GM21529 (cell line): ENCODE measurements around the gene RSF1.

Source experiments
- ATAC-seq: cut with Tn5 transposase; IDR thresholded peaks from one replicate; pipeline ENCODE4 v1.9.1; 2021; ENCODE audit not compliant: unreplicated experiment

Gene RSF1

DNA sequence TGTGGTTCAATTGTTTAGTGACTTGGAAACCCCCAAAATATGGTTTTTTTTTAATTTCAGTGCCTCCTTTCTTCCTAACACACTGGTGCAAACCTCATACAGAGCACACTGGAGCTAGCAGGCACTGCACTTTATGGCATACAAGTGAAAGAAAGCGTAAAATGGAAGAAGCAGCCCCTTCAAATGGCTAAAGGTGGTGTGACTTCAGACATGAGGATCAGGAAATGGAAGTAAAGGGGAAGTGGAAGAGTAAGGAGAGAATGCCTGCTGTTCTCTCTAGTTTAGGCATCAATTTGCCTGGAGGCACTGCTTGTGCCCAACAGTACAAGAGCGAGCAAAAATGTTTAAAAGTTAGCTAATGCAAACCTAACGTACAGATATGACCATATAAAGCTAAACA lies 5.7 kb downstream of the RSF1 start:
- no peak for ATAC-seq

DNA sequence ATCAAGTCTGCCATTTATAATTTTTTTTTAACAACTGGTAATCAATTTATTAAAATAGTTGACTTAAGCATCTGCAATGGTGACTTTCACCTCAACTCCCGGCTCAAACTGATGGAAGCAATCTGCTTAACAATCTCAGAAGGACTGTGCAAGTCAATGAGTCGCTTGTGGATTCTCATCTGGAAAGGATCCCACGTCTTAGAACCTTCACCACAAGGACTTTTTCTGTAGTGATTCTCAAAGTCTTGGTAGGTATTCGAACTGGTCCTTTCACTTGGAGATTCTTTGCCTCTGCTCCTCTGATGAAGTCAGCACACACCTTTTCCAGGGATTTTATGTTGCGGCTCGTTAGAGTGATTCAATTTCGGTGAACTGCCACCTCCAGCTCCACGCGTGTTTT lies 7.3 kb downstream of the RSF1 start:
- no peak for ATAC-seq

DNA sequence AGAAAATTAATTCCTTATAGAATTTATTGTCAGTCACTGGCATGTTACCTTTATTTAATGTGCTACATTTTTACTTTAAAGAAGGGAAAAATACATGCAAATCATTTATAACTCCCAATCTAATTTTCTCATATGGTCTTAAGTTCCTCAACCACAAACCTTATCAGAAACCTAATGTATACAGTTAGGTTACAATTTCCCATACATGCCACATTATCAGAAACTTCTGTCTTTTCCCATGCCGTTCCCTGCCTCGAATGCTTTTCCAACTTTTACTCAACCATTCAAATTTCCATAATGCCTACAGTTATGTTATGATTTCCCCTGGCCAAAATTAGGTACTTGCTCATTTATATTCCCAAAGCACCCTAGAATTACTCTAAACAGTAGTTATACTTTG lies 13.5 kb downstream of the RSF1 start:
- no peak for ATAC-seq

DNA sequence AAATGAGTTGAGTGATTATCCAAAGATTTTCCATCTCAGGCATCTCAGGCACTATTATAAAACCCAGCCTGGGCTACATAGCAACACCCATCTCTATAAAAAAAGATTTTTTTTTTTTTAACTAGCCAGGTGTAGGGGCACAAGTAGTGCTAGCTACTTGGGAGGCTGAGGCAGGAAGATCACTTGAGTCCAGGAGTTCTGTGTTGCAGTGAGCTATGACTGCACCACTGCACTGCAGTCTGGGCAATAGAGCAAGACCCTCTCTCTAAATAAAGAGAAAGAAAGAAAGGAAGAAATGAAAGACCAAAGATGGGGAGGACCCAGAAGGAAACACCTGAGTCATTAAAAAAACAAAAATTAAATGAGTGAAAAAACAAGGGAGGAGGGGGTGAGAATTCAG lies 14.1 kb downstream of the RSF1 start:
- no peak for ATAC-seq

DNA sequence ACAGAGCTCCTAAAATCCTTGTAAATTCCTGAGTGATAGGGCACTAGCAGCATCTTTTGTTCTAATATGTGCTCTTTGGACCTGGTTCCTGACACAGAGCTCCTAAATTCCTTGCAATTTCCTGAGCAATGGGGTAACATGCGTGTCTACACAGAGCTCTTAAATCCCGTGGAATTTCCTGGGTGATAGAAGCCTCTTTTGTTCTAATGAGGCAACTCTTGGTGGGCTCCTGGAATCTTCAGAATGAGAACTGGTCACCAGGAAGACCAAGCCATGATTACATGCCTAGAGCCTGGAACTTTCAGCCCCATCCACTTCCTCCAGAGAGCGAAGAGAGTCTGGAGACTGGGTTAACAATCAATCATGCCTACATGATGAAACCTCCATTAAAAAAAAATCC lies 19.0 kb downstream of the RSF1 start:
- no peak for ATAC-seq

DNA sequence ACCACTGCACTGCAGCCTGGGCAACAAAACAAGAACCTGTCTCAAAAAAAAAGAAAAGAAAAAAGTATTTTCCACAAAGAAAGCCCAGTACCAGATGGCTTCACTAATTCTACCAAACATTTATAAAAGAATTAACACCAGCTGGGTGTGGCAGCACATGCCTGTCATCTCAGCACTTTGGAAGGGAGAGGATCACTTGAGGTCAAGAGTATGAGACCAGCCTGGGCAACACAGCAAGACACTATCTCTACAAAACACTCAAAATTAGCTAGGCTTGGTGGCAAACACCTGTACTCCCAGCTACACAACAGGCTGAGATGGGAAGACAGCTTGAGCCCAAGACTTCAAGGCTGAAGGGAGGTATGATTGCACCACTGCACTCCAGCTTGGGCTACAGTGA lies 20.1 kb downstream of the RSF1 start:
- no peak for ATAC-seq

DNA sequence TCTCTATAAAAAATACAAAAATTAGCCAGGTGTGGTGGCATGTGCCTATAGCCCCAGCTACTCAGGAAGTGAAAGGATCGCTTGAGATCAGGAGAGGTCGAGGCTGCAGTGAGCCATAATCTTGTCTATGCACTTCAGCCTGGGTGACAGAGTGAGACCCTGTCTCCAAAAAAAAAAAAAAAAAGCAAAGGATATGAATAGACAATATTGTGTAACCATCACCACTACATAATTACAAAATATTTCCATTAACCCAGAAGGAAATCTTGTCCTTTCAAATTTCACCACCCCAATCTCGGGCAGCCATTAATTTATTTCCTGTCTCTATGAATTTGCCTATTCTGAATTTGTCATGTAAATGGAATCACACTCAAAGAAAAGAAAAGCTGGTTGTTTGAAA lies 21.2 kb downstream of the RSF1 start:
- no peak for ATAC-seq

DNA sequence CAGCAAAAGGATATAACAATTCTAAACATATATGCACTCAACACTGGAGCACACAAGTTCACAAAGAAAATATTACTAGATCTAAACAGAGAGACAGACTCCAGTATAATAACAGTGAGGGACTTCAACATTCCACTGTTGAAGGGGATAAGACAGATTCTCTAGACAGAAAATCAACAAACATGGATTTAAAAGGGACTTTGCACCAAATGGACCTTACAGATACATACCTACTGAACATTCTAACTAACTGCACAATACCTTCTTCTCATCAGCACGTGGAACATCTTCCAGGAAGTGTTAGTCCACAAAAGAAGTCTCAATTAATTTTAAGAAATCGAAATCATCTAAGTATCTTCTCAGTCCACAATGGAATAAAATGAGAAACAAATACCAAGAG lies 26.6 kb downstream of the RSF1 start:
- no peak for ATAC-seq

DNA sequence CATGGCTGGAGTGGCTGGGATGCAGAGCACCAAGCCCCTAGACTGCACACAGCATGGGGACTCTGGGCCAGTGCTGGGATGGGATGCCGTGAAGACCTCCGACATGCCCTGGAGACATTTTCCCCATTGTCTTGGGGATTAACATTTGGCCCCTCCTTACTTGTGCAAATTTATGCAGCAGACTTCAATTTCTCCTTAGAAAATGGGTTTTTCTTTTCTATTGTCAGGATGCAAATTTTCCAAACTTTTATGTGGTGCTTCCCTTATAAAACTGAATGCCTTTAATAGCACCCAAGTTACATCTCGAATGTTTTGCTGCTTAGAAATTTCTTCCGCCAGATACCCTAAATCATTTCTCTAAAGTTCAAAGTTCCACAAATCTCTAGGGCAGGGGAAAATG lies 29.2 kb downstream of the RSF1 start:
- ATAC-seq: no peak

DNA sequence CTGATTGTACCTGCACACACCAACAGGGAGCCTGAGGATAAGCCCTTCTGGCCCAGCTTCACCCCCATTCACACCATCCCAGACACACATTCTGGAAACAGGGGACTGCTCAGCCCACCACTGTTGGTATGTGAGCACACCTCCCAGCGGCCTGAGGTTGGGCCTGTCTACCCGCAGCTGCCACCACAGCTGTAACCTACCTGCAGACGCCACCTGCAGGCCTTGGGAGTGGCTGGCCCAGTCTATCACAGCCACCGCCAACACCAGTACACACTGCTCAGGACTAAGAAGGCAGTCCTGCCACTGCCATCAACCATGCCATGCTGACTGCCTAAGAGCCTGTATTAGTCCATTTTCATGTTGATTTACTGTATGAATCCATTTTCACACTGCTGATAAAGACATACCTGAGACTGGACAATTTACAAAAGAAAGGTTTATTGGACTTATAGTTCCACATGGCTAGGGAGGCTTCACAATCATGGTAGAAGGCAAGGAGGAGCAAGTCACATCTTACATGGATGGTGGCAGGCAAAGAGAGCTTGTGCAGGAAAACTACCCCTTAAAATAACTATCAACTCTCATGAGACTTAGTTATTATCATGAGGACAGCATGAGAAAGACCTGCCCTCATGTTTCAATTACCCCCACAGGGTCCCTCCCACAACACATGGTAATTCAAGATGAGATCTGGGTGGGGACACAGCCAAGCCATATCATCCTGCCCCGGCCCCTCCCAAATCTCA lies 30.6 kb downstream of the RSF1 start:
- no peak for ATAC-seq

DNA sequence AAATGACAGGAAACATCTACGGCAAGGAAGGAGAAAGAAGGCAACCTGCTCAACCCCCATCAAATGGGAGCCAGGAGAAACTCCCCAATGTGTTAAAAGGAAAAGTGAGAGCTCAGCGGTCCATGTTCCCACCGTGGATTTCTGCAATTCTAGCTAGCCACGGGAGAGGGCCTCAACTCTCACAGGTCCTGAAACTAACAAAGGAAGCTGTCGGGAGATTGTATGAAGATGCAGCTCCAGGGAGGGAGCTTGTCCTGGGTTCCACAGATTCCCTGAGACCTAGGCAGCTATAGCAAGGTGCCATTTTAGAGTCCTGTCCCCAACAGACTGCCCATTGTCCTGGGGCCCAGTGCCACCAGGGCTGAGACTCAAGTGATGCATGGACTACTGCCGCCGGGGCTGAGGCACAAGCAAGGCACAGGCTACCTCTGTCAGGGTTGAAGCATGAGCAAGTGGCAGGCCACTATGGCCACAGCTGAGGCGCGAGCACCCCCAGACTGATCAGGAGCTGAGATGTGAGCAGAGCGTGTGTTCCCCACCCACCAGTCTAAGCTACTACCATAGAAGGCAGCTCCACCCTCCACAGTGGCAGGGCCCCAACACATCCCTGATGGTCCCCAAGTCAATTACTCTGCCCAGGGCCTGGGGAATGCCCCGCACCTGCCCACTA lies 31.3 kb downstream of the RSF1 start:
- no peak for ATAC-seq

DNA sequence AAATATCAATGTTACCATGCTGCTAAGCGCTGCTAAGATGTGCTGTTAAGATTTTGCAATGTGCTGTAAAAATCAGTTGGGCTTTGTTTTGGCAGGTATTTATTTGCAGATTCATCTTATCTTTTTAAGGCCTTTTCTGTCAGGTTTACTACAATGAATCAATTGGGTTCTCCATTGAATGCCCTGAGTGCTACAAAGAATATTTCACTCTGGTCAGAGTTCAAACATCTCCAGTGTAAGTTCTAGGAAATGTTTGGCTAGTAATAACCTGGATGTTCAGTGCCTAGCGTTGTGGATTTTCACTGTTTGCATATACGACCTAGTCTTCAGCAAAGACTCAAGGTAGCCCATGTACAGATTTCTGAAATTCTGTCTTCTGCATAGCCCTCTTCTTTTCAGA lies 36.0 kb downstream of the RSF1 start:
- ATAC-seq: no peak

DNA sequence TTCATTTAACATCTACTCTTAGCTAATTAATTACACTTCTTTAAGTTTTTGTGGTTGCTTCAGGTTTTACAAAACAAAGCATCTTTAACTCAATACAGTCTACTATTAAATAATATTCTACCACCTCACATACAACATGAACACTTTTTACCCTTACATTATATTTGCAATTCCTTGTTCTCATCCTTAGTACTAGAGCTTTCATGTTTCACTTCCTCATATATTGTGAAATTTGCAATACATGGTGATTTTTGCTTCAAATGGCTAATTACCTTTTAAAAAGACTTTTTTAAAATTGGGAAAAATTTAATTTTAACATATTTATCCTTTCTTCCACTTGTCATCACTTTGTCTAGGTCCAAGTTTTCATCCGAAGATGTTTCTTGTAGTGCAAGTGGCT lies 37.5 kb downstream of the RSF1 start:
- ATAC-seq: no peak

DNA sequence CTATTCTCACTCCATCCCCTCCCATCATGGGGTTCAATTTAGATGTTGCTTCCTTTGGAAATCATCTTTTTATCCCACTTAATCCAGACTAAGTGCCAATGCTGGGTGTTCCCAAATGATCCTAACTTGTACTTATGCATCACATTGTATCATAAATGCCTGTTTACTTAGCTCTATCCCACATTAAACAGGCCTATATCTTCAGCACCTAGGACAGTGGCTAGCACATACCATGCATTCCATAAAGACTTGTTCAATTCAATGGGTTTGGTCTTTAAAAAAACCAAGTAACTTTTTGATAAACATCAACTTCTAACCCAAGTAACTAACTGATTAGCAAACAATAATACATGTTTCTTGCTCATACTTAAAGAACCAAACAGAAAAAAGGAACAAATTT lies 40.6 kb downstream of the RSF1 start:
- no peak for ATAC-seq

DNA sequence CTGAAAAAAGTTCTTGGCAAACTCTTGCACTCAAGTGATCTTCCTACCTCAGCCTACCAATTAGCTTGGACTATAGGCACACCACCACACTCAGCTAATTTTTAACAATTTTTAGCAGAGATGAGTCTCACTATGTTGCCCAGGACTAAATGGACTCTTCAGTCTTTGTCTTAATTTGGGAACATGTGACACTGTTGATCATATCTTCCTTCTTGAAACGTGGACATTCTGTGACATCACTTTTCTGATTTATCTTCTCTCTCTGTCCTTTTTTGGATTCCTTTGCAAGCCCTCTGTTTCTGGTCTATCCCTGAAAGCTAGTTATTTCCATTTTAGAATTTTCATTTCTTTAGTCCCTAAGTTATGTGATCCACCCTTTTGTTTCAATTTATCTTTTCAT lies 42.0 kb downstream of the RSF1 start:
- ATAC-seq: no peak

DNA sequence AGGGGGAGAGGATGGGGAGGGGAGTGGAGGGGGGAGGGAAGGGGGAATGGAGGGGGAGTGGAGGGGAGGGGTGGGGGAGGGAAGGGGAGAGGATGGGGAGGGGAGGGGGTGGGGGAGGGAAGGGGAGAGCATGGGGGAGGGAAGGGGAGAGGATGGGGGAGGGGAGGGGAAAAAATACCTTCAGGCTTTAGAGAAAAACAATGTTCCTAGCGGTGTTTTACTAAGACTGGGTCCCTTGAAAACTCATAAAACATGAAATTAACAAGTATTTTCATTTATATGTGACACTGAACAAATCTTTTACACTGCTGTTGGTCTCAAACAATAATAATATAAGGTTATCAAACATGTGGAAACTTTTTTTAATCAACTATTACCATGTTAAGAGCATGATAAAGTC lies 42.4 kb downstream of the RSF1 start:
- no peak for ATAC-seq

DNA sequence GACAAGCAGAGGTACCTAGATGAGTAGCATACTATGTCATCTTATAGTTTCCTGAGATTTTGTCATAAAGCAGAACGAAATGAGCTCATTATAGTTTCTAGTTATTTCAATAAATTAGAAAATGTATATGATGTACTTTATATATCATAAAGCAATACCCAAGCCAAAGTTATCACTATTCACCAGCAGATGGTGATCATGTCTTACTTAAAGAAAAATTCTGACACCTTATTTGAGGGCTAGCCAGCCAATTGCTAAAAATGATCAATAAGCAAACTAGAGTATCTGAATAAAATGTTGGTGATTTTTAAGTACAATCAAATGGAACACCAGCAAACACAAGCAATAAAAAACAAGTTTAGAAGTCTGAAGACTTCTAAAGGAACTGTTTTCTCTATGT lies 44.1 kb downstream of the RSF1 start:
- no peak for ATAC-seq

DNA sequence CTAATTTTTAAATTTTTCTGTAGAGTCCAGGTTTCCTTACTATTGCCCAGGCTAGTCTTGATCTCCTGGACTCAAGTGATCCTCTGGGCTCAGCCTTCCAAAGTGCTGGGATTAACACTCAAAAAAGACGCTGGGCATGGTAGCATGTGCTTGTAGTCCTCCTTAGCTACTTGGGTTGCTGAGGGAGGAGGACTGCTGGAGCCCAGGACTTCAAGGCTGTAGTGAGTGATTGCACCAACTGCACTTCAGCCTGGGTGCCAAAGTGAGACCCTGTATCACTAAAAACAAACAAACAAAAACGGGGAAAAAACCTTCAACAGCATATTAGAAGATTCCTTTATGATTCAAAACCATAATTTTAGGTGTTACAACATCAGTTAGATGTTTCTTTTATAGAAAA lies 44.6 kb downstream of the RSF1 start:
- ATAC-seq: no peak

DNA sequence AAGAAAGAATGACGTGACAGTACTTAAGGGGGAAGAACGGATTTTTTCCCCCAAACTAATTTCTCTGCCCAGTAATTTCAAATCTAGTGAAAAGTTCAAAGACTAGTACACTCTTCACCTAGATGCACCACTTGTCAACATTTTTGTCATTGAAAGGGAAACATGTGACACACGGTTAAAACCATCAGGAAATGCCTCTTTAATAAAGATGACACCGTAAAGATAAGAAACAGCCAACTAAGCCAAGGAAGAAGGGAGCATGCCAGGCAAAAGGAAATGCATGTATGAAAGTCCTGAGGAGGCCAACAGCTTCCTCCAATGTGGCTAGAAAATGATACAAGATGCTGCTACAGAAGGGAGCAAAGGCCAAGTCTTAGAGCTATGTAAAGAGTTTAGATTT lies 49.4 kb downstream of the RSF1 start:
- ATAC-seq: no peak

DNA sequence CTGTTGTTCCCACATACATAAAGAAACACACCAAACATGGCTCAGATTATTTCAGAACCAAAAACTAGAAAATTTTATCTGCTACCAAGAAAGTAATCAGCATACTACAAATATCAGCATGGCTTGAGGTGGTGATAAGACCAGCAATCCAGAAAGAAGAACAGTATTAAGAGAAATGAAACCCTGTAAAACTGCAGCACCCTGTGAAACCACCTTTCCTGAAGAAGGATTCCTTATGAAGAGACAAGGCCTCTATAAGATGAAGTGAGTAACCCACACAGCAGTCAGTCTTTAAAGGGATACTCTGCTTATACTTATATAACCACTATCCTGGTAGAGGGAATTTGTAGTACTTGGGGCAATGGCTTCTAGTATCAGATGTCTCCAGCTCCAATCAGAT lies 49.9 kb downstream of the RSF1 start:
- ATAC-seq: no peak

DNA sequence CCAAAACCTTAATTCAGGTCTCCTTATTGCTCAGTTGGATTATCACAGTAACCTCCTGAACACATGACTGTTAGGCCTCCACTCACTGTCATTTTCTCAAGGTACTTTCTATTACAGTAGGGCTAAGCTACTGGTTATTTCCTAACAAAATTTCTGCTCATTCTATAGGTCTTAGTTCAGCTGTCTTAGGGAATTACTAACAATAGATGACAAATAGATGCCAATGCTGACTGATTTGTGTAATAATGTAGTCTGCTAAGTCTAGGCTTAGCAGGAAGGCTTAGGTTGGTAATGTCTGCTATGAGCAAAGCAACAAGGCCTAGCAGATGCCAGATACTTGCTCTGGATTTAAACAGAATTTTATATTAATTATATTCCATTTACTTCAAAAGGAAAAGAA lies 58.1 kb downstream of the RSF1 start:
- ATAC-seq: no peak

DNA sequence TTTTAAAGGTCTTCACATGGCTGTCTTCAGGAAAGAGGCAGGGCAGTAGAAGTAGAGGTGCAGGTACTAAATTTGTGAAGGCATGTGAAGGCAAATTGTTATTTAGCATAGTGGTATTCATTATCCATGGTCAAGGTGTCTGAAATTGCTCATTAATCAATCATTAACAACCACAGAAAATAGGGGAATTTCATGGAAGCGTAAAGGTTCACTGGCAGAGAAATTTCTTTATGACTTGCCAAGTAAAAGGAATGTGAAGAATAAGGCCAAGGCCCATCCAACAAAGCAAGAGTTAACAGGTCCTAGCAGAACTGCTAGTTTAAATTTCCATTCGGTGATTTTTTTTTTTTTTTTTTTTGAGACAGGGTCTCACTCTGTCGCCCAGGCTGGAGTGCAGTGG lies 59.0 kb downstream of the RSF1 start:
- ATAC-seq: no peak

DNA sequence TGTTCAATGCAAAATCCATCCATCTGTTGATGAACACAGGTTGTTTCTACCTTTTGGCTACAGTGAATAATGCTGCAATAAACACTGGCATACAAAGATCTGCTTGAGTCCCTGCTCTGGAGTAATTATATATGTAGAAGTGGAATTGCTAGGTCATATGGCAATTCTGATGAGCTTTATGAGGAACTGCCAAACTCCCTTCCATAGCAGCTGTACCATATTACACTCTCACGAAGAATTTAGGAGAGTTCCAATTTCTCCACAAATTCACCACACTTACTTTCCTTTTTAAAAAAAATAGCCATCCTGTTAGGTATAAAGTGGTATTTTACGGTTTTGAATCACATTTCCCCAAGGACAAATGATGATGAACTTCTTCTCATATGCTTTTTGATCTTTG lies 62.2 kb downstream of the RSF1 start:
- no peak for ATAC-seq
